ENCODE measurements around the gene KIAA0232. TPM values are rescaled to one million over a fixed set of nuclear protein-coding genes. Genes with fewer than 3 reads are reported as not detected.
"Not testable (repeated sequence)": the region's sequence is repeated elsewhere in the genome, so short reads cannot be mapped to it uniquely, and the experiment has no call there.

Gene KIAA0232
- total RNA-seq, 1 donor from 2014 or later: 32.1 TPM

GRCh38 chr4:6824772-6825402 lies 42.4 kb downstream of the KIAA0232 start:
- DNase-seq (ENCODE audit: low read depth): no peak
- H3K27me3 ChIP-seq (ENCODE audit: control insufficient read depth, insufficient read depth, low read length): no peaks in the 10 kb centered on the region
- no peak overlapping the region for H3K4me3 ChIP-seq (ENCODE audit: low read depth, low read length)
- H3K36me3 ChIP-seq (ENCODE audit: control insufficient read depth, insufficient read depth, low read length): no peaks in the 10 kb centered on the region
- TF ChIP-seq CTCF (IDR thresholded peaks at IDR 0.05; ENCODE audit: insufficient read depth, low read length, poor library complexity, severe bottlenecking): no peak

GRCh38 chr4:6825403-6825802 lies 42.9 kb downstream of the KIAA0232 start:
- Histone ChIP-seq H3K27me3 (ENCODE audit: control insufficient read depth, insufficient read depth, low read length) (no peaks in the 10 kb centered on the region), H3K4me3 (ENCODE audit: low read depth, low read length) (no peak overlapping the region), H3K36me3 (ENCODE audit: control insufficient read depth, insufficient read depth, low read length) (no peaks in the 10 kb centered on the region)
- DNase-seq (ENCODE audit: low read depth): no peak
- no peak for TF ChIP-seq CTCF (IDR thresholded peaks at IDR 0.05; ENCODE audit: insufficient read depth, low read length, poor library complexity, severe bottlenecking)

GRCh38 chr4:6826781-6827508 lies 44.4 kb downstream of the KIAA0232 start:
- Histone ChIP-seq H3K36me3 (ENCODE audit: control insufficient read depth, insufficient read depth, low read length) (no peaks in the 10 kb centered on the region), H3K4me3 (ENCODE audit: low read depth, low read length) (no peak overlapping the region), H3K27me3 (ENCODE audit: control insufficient read depth, insufficient read depth, low read length) (no peaks in the 10 kb centered on the region)
- TF ChIP-seq CTCF (IDR thresholded peaks at IDR 0.05; ENCODE audit: insufficient read depth, low read length, poor library complexity, severe bottlenecking): no peak
- DNase-seq (ENCODE audit: low read depth): no peak

- TF ChIP-seq CTCF (IDR thresholded peaks at IDR 0.05; ENCODE audit: insufficient read depth, low read length, poor library complexity, severe bottlenecking): no peak
- no peak for DNase-seq (ENCODE audit: low read depth)
- Histone ChIP-seq H3K4me3 (ENCODE audit: low read depth, low read length) (no peak overlapping the region), H3K36me3 (ENCODE audit: control insufficient read depth, insufficient read depth, low read length) (no peaks in the 10 kb centered on the region), H3K27me3 (ENCODE audit: control insufficient read depth, insufficient read depth, low read length) (no peaks in the 10 kb centered on the region)
Observed at GRCh38 chr4:6829086-6829485, 46.6 kb downstream of the KIAA0232 start.

GRCh38 chr4:6834867-6835266 lies 52.3 kb downstream of the KIAA0232 start:
- DNase-seq (ENCODE audit: low read depth): peak; percentile 18
- H3K4me3 ChIP-seq (ENCODE audit: low read depth, low read length): no peak overlapping the region
- TF ChIP-seq CTCF (IDR thresholded peaks at IDR 0.05; ENCODE audit: insufficient read depth, low read length, poor library complexity, severe bottlenecking): no peak
- no peaks in the 10 kb centered on the region for H3K36me3 ChIP-seq (ENCODE audit: control insufficient read depth, insufficient read depth, low read length)
- H3K27me3 ChIP-seq (ENCODE audit: control insufficient read depth, insufficient read depth, low read length): no peaks in the 10 kb centered on the region

GRCh38 chr4:6835616-6836015 lies 53.1 kb downstream of the KIAA0232 start:
- not testable (repeated sequence) for H3K27me3 ChIP-seq (ENCODE audit: control insufficient read depth, insufficient read depth, low read length); H3K4me3 ChIP-seq (ENCODE audit: low read depth, low read length); DNase-seq (ENCODE audit: low read depth); H3K36me3 ChIP-seq (ENCODE audit: control insufficient read depth, insufficient read depth, low read length)

GRCh38 chr4:6837106-6837505 lies 54.6 kb downstream of the KIAA0232 start:
- H3K36me3 ChIP-seq (ENCODE audit: control insufficient read depth, insufficient read depth, low read length); H3K27me3 ChIP-seq (ENCODE audit: control insufficient read depth, insufficient read depth, low read length); H3K4me3 ChIP-seq (ENCODE audit: low read depth, low read length); DNase-seq (ENCODE audit: low read depth): not testable (repeated sequence)

Measured in kidney epithelial cell (primary cell).